WTC11 (cell line): ENCODE data around the gene CLIC5.

ENCODE experiments used
- CREB1 ChIP-seq: sonication (generic); formaldehyde crosslinking; IDR thresholded peaks from 2 replicates; pipeline ENCODE4 v1.8.0; 2023; ENCODE audit warnings: mild to moderate bottlenecking, missing genetic modification reagents
- CTCF ChIP-seq: fragments of 200-600 bp; IDR thresholded peaks from 2 replicates; pipeline ENCODE4 v1.8.0; 2022; ENCODE audit warnings: antibody characterized with exemption
- ESRRA ChIP-seq: sonication (generic); formaldehyde crosslinking; IDR thresholded peaks from 2 replicates; pipeline ENCODE4 v1.8.1; 2022; ENCODE audit warnings: mild to moderate bottlenecking, missing genetic modification reagents, borderline replicate concordance
- MAX ChIP-seq: sonication (generic); formaldehyde crosslinking; IDR thresholded peaks from 2 replicates; pipeline ENCODE4 v1.8.0; 2022; ENCODE audit warnings: mild to moderate bottlenecking, missing genetic modification reagents
- NR3C1 ChIP-seq: sonication (generic); formaldehyde crosslinking; conservative IDR thresholded peaks from 2 replicates; pipeline ENCODE4 v1.8.1; 2023; ENCODE audit warnings: low read depth, mild to moderate bottlenecking, missing genetic modification reagents
- RELA ChIP-seq: sonication (generic); formaldehyde crosslinking; IDR thresholded peaks from 2 replicates; pipeline ENCODE4 v1.8.1; 2022; ENCODE audit warnings: missing genetic modification reagents, mild to moderate bottlenecking, borderline replicate concordance
- SP1 ChIP-seq: sonication (generic); formaldehyde crosslinking; conservative IDR thresholded peaks from 2 replicates; pipeline ENCODE4 v1.8.1; 2022; ENCODE audit warnings: missing genetic modification reagents
- TEAD1 ChIP-seq: sonication (generic); formaldehyde crosslinking; IDR thresholded peaks from 2 replicates; pipeline ENCODE4 v1.8.0; 2022; ENCODE audit warnings: mild to moderate bottlenecking, missing genetic modification reagents
- USF2 ChIP-seq: sonication (generic); formaldehyde crosslinking; IDR thresholded peaks from 2 replicates; pipeline ENCODE4 v1.8.1; 2023; ENCODE audit warnings: mild to moderate bottlenecking, missing genetic modification reagents, moderate library complexity
- ZBTB43 ChIP-seq: sonication (generic); formaldehyde crosslinking; IDR thresholded peaks from 2 replicates; pipeline ENCODE4 v1.8.1; 2023; ENCODE audit warnings: mild to moderate bottlenecking, missing genetic modification reagents

GRCh38 chr6:45963896-45964295 lies 51.8 kb downstream of the CLIC5 start:
- no peak for TF ChIP-seq TEAD1
- no peak for TF ChIP-seq RELA (CRISPR knock-in tag)
- TF ChIP-seq MAX (CRISPR knock-in tag), result no peak
- no peak for TF ChIP-seq CTCF
- TF ChIP-seq NR3C1 (CRISPR knock-in tag), result no peak
- TF ChIP-seq CREB1, result no peak
- no peak for TF ChIP-seq ZBTB43 (CRISPR knock-in tag)
- TF ChIP-seq ESRRA (CRISPR knock-in tag), result no peak
- no peak for TF ChIP-seq SP1 (CRISPR knock-in tag)
- TF ChIP-seq USF2 (CRISPR knock-in tag), result no peak
